WI38 (cell line): ENCODE data around the gene OR4D5.

Experiments
- H3K4me3 ChIP-seq: 2 replicates; pipeline ENCODE4 v1.5.1; 2011; ENCODE audit warnings: low read depth, mild to moderate bottlenecking, control low read depth, low read length
- CTCF ChIP-seq: IDR thresholded peaks from 2 replicates; pipeline ENCODE4 v1.5.1; 2012; ENCODE audit warnings: low read depth, mild to moderate bottlenecking, control low read depth, low read length

Gene OR4D5

DNA sequence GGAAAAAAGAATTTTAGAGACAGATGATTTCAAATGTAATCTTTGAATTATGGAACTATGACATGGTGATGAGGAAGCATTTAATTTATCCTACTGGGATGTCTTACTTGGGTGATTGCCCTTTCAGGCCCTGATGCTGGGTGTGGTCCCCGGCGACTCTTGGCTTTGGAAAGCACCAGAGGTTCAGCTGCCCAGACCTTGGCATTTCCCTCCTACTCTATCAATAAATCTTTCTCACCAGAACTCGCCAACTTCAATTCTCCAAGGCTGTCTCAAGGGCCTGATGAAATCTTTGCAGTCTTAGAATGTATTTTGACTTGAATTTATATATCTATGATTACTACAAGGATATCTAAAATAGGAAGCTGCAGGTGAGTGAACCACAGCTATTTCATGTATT is 18.5 kb upstream of the OR4D5 start:
- no peak for TF ChIP-seq CTCF

GRCh38 chr11:123924027-123924426 is 15.4 kb upstream of the OR4D5 start:
- no peak for TF ChIP-seq CTCF
- no peak overlapping the region for H3K4me3 ChIP-seq

More for the DNA sequence above, 18.5 kb upstream of the OR4D5 start:
- H3K4me3 ChIP-seq: no peak overlapping the region

GRCh38 chr11:123942413-123942812 is 3.0 kb downstream of the OR4D5 start:
- no peak for TF ChIP-seq CTCF
- H3K4me3 ChIP-seq: no peak overlapping the region

DNA sequence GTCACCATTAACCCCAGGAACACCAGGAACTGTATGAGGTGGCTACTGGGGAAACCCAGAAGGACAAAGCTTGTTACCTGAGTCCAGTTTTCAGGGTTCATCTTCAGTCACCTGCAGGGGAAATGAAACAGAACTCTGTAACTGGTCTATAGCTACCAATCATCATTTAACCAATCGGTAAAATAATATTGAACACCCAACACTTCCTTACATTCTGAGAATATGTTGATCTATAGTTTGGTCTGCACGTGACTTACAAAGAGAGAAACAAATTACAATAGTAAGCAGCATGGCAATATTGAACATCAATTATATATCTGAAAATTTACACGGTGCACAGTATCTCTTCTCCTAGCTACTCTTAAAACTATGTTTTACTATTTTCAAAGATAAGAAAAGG is 4.3 kb downstream of the OR4D5 start, which contains the start of gene OR6T1:
OR6T1 (minus strand) TSS at position 101 of the 400 bp plus-strand sequence; CDS start at position 101, 0 bp downstream.
- H3K4me3 ChIP-seq: no peak within 1 kb of the TSS
- TF ChIP-seq CTCF: no peak

GRCh38 chr11:123945132-123945531 is 5.7 kb downstream of the OR4D5 start:
- TF ChIP-seq CTCF: no peak

GRCh38 chr11:123956752-123957151 is 17.3 kb downstream of the OR4D5 start:
- no peak overlapping the region for H3K4me3 ChIP-seq
- no peak for TF ChIP-seq CTCF

More at GRCh38 chr11:123945132-123945531, 5.7 kb downstream of the OR4D5 start:
- no peak overlapping the region for H3K4me3 ChIP-seq

- no peak overlapping the region for H3K4me3 ChIP-seq
- TF ChIP-seq CTCF: no peak
These were observed 34.4 kb downstream of the OR4D5 start for GRCh38 chr11:123973816-123974215.
